A549 (cell line): ENCODE measurements around the gene FGF2.

ENCODE experiments used
- CTCF ChIP-seq: fragments of >200 bp; sonication (Bioruptor Twin); formaldehyde crosslinking; IDR thresholded peaks from 3 replicates; pipeline ENCODE4 v1.5.1; 2016
- ESRRA ChIP-seq: fragments of 150-350 bp; IDR thresholded peaks from 2 replicates; pipeline ENCODE4 v1.6.1; 2014; ENCODE audit warnings: mild to moderate bottlenecking, low read length, borderline replicate concordance
- FOSB ChIP-seq: fragments of 250-450 bp; sonication (Bioruptor Pico); IDR thresholded peaks from 2 replicates; pipeline ENCODE4 v1.5.0; 2020; ENCODE audit warnings: mild to moderate bottlenecking, moderate library complexity
- JUNB ChIP-seq: fragments of >200 bp; sonication (Bioruptor Twin); formaldehyde crosslinking; IDR thresholded peaks from 2 replicates; pipeline ENCODE4 v1.6.1; 2016
- NR3C1 ChIP-seq: fragments of >200 bp; sonication (Bioruptor Twin); formaldehyde crosslinking; IDR thresholded peaks from 3 replicates; pipeline ENCODE4 v1.6.1; 2017
- POLR2A ChIP-seq: IDR thresholded peaks from 2 replicates; pipeline ENCODE4 v1.6.1; 2012; ENCODE audit warnings: mild to moderate bottlenecking, low read length
- RARB ChIP-seq: fragments of 250-450 bp; sonication (Bioruptor Pico); IDR thresholded peaks from 2 replicates; pipeline ENCODE4 v1.8.0; 2021; ENCODE audit warnings: mild to moderate bottlenecking, moderate library complexity
- RFX5 ChIP-seq: fragments of 450-650 bp; IDR thresholded peaks from 2 replicates; pipeline ENCODE4 v1.7.1; 2014; ENCODE audit warnings: antibody characterized with exemption, mild to moderate bottlenecking, moderate library complexity
- RNF2 ChIP-seq: fragments of 200-600 bp; sonication (generic); IDR thresholded peaks from 2 replicates; pipeline ENCODE4 v1.6.1; 2016; ENCODE audit warnings: low read depth, mild to moderate bottlenecking, antibody characterized with exemption, moderate library complexity, borderline replicate concordance
- ZFP36 ChIP-seq: fragments of 450-650 bp; IDR thresholded peaks from 2 replicates; pipeline ENCODE4 v1.6.1; 2014; ENCODE audit warnings: borderline replicate concordance; ENCODE audit not compliant: partially characterized antibody
- TF ChIP-seq, protein P1 (sequence below): fragments of 150-350 bp; IDR thresholded peaks from 2 replicates; pipeline ENCODE4 v1.6.1; 2014; ENCODE audit warnings: low read depth, mild to moderate bottlenecking, low read length

GRCh38 chr4:122876456-122876855 lies 49.8 kb downstream of the FGF2 start:
- TF ChIP-seq ESRRA (no peak), CTCF (no peak), ZFP36 (no peak), RFX5 (no peak), FOSB (CRISPR knock-in tag) (no peak), JUNB (no peak), RARB (CRISPR knock-in tag) (no peak), NR3C1 (no peak), POLR2A (no peak), RNF2 (no peak)
- TF ChIP-seq, protein P1, sequence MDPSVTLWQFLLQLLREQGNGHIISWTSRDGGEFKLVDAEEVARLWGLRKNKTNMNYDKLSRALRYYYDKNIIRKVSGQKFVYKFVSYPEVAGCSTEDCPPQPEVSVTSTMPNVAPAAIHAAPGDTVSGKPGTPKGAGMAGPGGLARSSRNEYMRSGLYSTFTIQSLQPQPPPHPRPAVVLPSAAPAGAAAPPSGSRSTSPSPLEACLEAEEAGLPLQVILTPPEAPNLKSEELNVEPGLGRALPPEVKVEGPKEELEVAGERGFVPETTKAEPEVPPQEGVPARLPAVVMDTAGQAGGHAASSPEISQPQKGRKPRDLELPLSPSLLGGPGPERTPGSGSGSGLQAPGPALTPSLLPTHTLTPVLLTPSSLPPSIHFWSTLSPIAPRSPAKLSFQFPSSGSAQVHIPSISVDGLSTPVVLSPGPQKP = no peak
